Breast epithelium (tissue), 4 donors: ENCODE results near the gene MAP3K19. TPM values are rescaled to one million over a fixed set of nuclear protein-coding genes. Genes with fewer than 3 reads are reported as not detected.

ENCODE experiments used
- DNase-seq, 2 donors: peaks; one replicate each; pipeline ENCODE4 v3.0.0-alpha.2; 2019; ENCODE audit warnings: low spot score in 2 of 2
- H3K27ac ChIP-seq, 2 donors: fragments of 200-600 bp; sonication (generic) in 1 of 2; one replicate each; pipeline ENCODE4 v1.5.1; 2016 to 2019; ENCODE audit warnings: mild to moderate bottlenecking in 1 of 2
- H3K27me3 ChIP-seq, 2 donors: fragments of 200-600 bp; sonication (generic) in 1 of 2; one replicate each; pipeline versions ENCODE4 v1.5.1 to v1.6.0; 2017 to 2019; ENCODE audit warnings: control low read depth in 1 of 2, mild to moderate bottlenecking in 1 of 2
- H3K36me3 ChIP-seq: fragments of 200-600 bp; one replicate; pipeline ENCODE4 v1.5.1; 2019
- H3K4me1 ChIP-seq, 2 donors: fragments of 200-600 bp; sonication (generic); one replicate each; pipeline ENCODE4 v1.5.1; 2016 to 2019; ENCODE audit warnings: control low read depth in 1 of 2
- H3K4me3 ChIP-seq, 3 donors: fragments of 200-600 bp; sonication (generic); 1 replicate in 2 of 3; 2 replicates in 1 of 3; pipeline ENCODE4 v1.5.1; 2016 to 2019; ENCODE audit warnings: mild to moderate bottlenecking in 3 of 3, moderate library complexity in 2 of 3
- H3K9me3 ChIP-seq, 2 donors: fragments of 200-600 bp; sonication (generic) in 1 of 2; one replicate each; pipeline ENCODE4 v1.5.1; 2016 to 2019; ENCODE audit warnings: control low read depth in 1 of 2
- POLR2A ChIP-seq: fragments of 450-650 bp; IDR thresholded peaks from one replicate; pipeline ENCODE4 v1.6.1; 2016; ENCODE audit warnings: antibody characterized with exemption, mild to moderate bottlenecking, moderate library complexity
- POLR2AphosphoS5 ChIP-seq, 3 donors: sonication (generic); formaldehyde crosslinking; IDR thresholded peaks; one replicate each; pipeline ENCODE4 v1.6.1; 2017; ENCODE audit warnings: antibody characterized with exemption in 3 of 3
- intact Hi-C: fragments of 100-400 bp; cut with DNase I; formaldehyde crosslinking; loops from one replicate; pipeline ENCODE4 v1.15.1; 2023; ENCODE audit warnings: low total_unique reads
- total RNA-seq, 3 donors: library from RNA; depleted of rRNA; stranded (reverse); fragments of >200 nt; gene quantifications; one replicate each; pipeline ENCODE4 v1.1.0, GENCODE V29; 2016
- TF ChIP-seq, protein P1 (sequence below), 3 donors: fragments of 450-650 bp; IDR thresholded peaks; one replicate each; pipeline ENCODE4 v1.5.1; 2016 to 2017; ENCODE audit warnings: antibody characterized with exemption in 3 of 3, mild to moderate bottlenecking in 3 of 3, moderate library complexity in 3 of 3

MAP3K19 gene
- total RNA-seq, 3 donors from 2014 or later: not detected

- DNase-seq: no peak
- H3K36me3 ChIP-seq: no peaks in the 10 kb centered on the region
- intact Hi-C loops: no loop called here
- no peak overlapping the region for H3K27ac ChIP-seq
- H3K27me3 ChIP-seq: no peaks in the 10 kb centered on the region
- H3K4me1 ChIP-seq: no peaks in the 10 kb centered on the region
- H3K9me3 ChIP-seq: no peaks in the 10 kb centered on the region
- no peak overlapping the region for H3K4me3 ChIP-seq
- TF ChIP-seq POLR2A (no peak), POLR2AphosphoS5 (IDR thresholded peaks at IDR 0.05) (no peak)
- TF ChIP-seq, protein P1, sequence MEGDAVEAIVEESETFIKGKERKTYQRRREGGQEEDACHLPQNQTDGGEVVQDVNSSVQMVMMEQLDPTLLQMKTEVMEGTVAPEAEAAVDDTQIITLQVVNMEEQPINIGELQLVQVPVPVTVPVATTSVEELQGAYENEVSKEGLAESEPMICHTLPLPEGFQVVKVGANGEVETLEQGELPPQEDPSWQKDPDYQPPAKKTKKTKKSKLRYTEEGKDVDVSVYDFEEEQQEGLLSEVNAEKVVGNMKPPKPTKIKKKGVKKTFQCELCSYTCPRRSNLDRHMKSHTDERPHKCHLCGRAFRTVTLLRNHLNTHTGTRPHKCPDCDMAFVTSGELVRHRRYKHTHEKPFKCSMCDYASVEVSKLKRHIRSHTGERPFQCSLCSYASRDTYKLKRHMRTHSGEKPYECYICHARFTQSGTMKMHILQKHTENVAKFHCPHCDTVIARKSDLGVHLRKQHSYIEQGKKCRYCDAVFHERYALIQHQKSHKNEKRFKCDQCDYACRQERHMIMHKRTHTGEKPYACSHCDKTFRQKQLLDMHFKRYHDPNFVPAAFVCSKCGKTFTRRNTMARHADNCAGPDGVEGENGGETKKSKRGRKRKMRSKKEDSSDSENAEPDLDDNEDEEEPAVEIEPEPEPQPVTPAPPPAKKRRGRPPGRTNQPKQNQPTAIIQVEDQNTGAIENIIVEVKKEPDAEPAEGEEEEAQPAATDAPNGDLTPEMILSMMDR (IDR thresholded peaks at IDR 0.05): no peak
These were observed 16.4 kb downstream of the MAP3K19 start for GRCh38 chr2:135030826-135031225.

GRCh38 chr2:135029481-135030134 lies 17.6 kb downstream of the MAP3K19 start:
- no peaks in the 10 kb centered on the region for H3K4me1 ChIP-seq
- no peak overlapping the region for H3K4me3 ChIP-seq
- intact Hi-C loops: no loop called here
- no peaks in the 10 kb centered on the region for H3K36me3 ChIP-seq
- TF ChIP-seq POLR2AphosphoS5 (IDR thresholded peaks at IDR 0.05) (no peak), POLR2A (no peak)
- TF ChIP-seq, protein P1 (IDR thresholded peaks at IDR 0.05): no peak
- H3K27me3 ChIP-seq: no peaks in the 10 kb centered on the region
- no peaks in the 10 kb centered on the region for H3K9me3 ChIP-seq
- H3K27ac ChIP-seq: no peak overlapping the region
- DNase-seq: no peak

DNA sequence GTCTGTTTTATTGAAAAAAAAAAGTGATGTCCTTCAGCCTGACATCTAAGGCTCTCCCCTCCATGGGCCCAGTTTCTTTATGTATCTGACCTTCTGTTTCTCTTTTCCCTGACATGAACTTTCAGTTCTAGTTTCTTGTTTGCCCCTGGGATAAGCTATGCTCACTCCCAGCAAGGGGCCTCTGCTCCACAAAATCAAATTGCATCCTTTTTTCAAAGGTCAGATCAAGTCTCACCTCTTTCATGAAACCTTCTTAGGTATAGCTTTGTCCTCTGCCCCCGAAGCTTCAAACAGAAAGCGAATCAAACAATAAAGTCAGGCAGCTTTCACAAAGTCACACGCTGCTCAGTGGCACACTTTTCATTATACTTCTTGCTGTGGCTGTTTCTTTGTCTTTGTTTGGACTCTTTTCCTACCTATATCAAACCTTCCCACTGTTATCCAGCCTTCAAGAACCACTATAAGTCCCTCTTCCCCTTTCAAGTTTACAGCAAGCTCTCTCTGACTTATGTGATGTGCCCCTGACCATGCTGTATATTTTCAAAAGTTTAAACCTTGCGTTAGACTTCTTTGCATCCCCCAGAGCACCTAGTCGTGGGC lies 23.3 kb downstream of the MAP3K19 start:
- Histone ChIP-seq H3K27me3 (no peaks in the 10 kb centered on the region), H3K4me3 (no peak overlapping the region), H3K9me3 (no peaks in the 10 kb centered on the region), H3K4me1 (no peaks in the 10 kb centered on the region), H3K36me3 (no peaks in the 10 kb centered on the region), H3K27ac (no peak overlapping the region)
- intact Hi-C loops: no loop called here
- no peak for DNase-seq
- TF ChIP-seq POLR2A (no peak), POLR2AphosphoS5 (IDR thresholded peaks at IDR 0.05) (no peak)
- TF ChIP-seq, protein P1 (IDR thresholded peaks at IDR 0.05): no peak

GRCh38 chr2:135022952-135023880 lies 24.0 kb downstream of the MAP3K19 start:
- DNase-seq: no peak
- TF ChIP-seq POLR2A: no peak
- TF ChIP-seq, protein P1 (IDR thresholded peaks at IDR 0.05): no peak
- TF ChIP-seq POLR2AphosphoS5 (IDR thresholded peaks at IDR 0.05): no peak
- no peaks in the 10 kb centered on the region for H3K36me3 ChIP-seq
- no peaks in the 10 kb centered on the region for H3K27me3 ChIP-seq
- H3K9me3 ChIP-seq: no peaks in the 10 kb centered on the region
- no peaks in the 10 kb centered on the region for H3K4me1 ChIP-seq
- H3K4me3 ChIP-seq: no peak overlapping the region
- intact Hi-C loops: no loop called here
- H3K27ac ChIP-seq: no peak overlapping the region
